Neural progenitor cell (in vitro differentiated cells): ENCODE results near the gene TSPOAP1. TPM values are rescaled to one million over a fixed set of nuclear protein-coding genes. Genes with fewer than 3 reads are reported as not detected.

Experiments
- DNase-seq: peaks from one replicate; pipeline ENCODE4 v3.0.0-alpha.2; 2016; ENCODE audit warnings: low spot score
- H2AFZ ChIP-seq: fragments of 200-600 bp; sonication (generic); replicated peaks from 2 replicates; pipeline ENCODE4 v1.6.1; 2016; ENCODE audit warnings: antibody characterized with exemption
- H3F3A ChIP-seq: fragments of 200-600 bp; sonication (generic); 2 replicates; pipeline ENCODE4 v1.6.1; 2016; ENCODE audit warnings: antibody characterized with exemption, low read depth
- H3K27ac ChIP-seq: fragments of 200-600 bp; sonication (generic); 2 replicates; pipeline ENCODE4 v1.5.1; 2016; ENCODE audit warnings: mild to moderate bottlenecking
- H3K27me3 ChIP-seq: fragments of 200-600 bp; sonication (generic); 2 replicates; pipeline ENCODE4 v1.6.1; 2016; ENCODE audit warnings: mild to moderate bottlenecking, moderate library complexity
- H3K36me3 ChIP-seq: fragments of 200-600 bp; sonication (generic); 2 replicates; pipeline ENCODE4 v1.5.1; 2016
- H3K4me1 ChIP-seq: fragments of 200-600 bp; sonication (generic); 2 replicates; pipeline ENCODE4 v1.6.1; 2016; ENCODE audit warnings: mixed run types
- H3K4me2 ChIP-seq: fragments of 200-600 bp; sonication (generic); 2 replicates; pipeline ENCODE4 v1.6.1; 2016
- H3K4me3 ChIP-seq: fragments of 200-600 bp; sonication (generic); 2 replicates; pipeline ENCODE4 v1.5.1; 2016
- H3K79me2 ChIP-seq: fragments of 200-600 bp; sonication (generic); 2 replicates; pipeline ENCODE4 v1.6.1; 2016; ENCODE audit warnings: low read depth
- H3K9ac ChIP-seq: fragments of 200-600 bp; sonication (generic); 2 replicates; pipeline ENCODE4 v1.6.1; 2016
- H3K9me3 ChIP-seq: fragments of 200-600 bp; sonication (generic); 2 replicates; pipeline ENCODE4 v1.5.1; 2016; ENCODE audit warnings: low read depth
- H4K20me1 ChIP-seq: fragments of 200-600 bp; sonication (generic); 2 replicates; pipeline ENCODE4 v1.6.1; 2016; ENCODE audit warnings: low read depth
- H3K27ac Mint-ChIP-seq: 3 replicates; pipeline ENCODE4 v1.8.0; 2021; ENCODE audit warnings: mixed read lengths
- H3K27me3 Mint-ChIP-seq: 2 replicates; pipeline ENCODE4 v1.8.0; 2022; ENCODE audit warnings: low read depth, mild to moderate bottlenecking, inconsistent platforms, moderate library complexity, mixed read lengths; ENCODE audit not compliant: insufficient read depth
- H3K36me3 Mint-ChIP-seq: 3 replicates; pipeline ENCODE4 v1.8.0; 2021; ENCODE audit warnings: mixed read lengths
- H3K4me1 Mint-ChIP-seq: 3 replicates; pipeline ENCODE4 v1.8.0; 2021; ENCODE audit warnings: mixed read lengths
- H3K4me3 Mint-ChIP-seq: 3 replicates; pipeline ENCODE4 v1.8.0; 2021; ENCODE audit warnings: mild to moderate bottlenecking, moderate library complexity, mixed read lengths
- H3K9me3 Mint-ChIP-seq: 3 replicates; pipeline ENCODE4 v1.8.0; 2020; ENCODE audit warnings: mixed read lengths
- CTCF ChIP-seq: fragments of 200-600 bp; sonication (generic); IDR thresholded peaks from 2 replicates; pipeline ENCODE4 v1.5.1; 2017; ENCODE audit warnings: antibody characterized with exemption, mild to moderate bottlenecking
- EZH2 ChIP-seq: fragments of 200-600 bp; sonication (generic); IDR thresholded peaks from 2 replicates; pipeline ENCODE4 v1.6.1; 2017; ENCODE audit warnings: antibody characterized with exemption, mild to moderate bottlenecking, moderate library complexity
- EZH2phosphoT487 ChIP-seq: fragments of 200-600 bp; sonication (generic); IDR thresholded peaks from 2 replicates; pipeline ENCODE4 v1.6.1; 2017; ENCODE audit warnings: antibody characterized with exemption
- total RNA-seq: library from RNA; depleted of rRNA; stranded (reverse); fragments of >200 nt; gene quantifications from 2 replicates; pipeline ENCODE4 v1.2.3, GENCODE V29; 2015; ENCODE audit warnings: low replicate concordance

Gene TSPOAP1
- total RNA-seq, 1 donor from 2014 or later: 13.8 TPM

DNA sequence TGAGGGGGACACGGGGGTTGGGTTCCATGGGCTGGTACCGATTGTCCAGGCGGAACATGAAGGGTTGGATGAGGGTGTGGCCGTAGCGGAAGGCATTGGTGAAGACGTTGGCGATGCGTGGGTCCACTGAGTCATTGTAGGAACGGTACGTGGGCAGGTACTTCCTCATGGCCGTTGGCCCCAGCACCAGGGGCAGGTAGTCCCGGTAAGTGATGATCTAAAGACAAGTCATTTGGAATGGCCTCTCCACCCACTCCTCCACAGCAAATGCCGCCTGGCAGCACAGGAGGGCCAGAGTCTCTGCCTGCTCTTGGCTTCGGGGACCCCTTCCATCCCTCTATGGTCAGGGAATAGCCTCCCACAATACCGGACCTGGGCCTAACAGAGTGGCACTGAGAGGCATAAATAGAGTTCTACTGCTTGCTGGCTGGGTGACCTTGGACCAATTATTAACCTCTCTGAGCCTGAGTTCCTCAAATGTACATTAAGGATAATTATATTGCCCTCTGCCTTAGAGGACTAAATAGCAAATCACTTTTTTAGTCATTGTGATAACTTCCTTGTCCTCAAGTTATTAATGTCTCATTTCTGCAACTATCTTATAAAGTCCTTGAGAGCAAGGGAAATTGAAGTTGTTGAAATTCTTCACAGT lies 55.0 kb downstream of the TSPOAP1 start:
- Histone ChIP-seq H3K27ac (no peak overlapping the region), H3K9me3 (no peaks in the 10 kb centered on the region), H3K79me2 (no peaks in the 10 kb centered on the region), H3F3A (no peaks in the 10 kb centered on the region), H3K9ac (no peak overlapping the region), H4K20me1 (no peaks in the 10 kb centered on the region), H3K36me3 (no peaks in the 10 kb centered on the region), H2AFZ (no peak overlapping the region), H3K27me3 (no peaks in the 10 kb centered on the region), H3K4me1 (no peaks in the 10 kb centered on the region), H3K4me2 (no peak overlapping the region), H3K4me3 (no peak overlapping the region)
- Mint-ChIP-seq H3K4me3 (no peak overlapping the region), H3K27ac (no peak overlapping the region), H3K27me3 (peaks cover 2% of the 10 kb centered on the region), H3K9me3 (peaks cover 2% of the 10 kb centered on the region), H3K4me1 (no peaks in the 10 kb centered on the region), H3K36me3 (no peaks in the 10 kb centered on the region)
- no peak for DNase-seq
- no peak for TF ChIP-seq EZH2phosphoT487
- TF ChIP-seq CTCF: no peak
- no peak for TF ChIP-seq EZH2

DNA sequence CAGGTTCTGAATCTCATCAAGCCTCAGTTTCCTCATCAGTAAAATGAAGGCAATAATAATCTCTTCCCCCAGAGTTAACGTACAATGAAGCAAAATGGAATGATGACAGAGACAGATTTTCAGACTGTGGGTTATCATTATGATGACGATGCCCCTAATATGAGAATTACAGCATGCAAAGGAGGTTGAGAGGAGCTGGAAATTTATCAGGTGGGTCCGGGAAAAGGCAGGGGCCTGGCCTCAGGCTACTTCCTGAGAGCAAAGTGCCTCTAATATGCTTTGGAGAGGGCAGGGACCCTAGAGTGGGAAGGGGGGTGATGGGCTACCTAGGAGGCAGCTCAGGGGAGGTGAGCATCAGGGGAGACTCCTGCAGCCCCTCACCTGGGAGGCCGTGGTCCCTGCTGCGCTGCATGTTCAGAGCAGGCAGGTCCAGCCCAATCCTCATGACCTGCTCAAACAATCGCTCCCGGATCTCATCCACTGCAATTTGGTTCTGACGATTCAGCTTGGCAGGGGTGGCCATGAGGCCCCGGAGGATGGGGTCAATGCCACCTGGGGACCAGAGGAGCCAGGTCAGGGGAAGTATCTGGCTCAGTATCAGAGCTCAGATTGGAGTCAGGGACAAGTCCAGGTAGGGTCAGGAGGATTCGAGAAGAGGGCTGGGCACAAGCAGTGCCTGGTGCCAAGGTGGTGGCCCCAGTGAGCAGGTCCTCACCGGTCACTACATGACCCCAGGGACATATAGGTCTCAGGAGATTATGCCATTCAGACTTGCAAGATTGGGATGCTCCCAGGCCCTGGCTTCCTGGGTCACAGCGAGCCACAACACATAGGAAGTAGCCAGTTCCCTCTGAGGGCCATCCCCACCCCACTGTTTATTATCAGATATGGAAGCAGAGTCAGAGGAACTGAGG lies 56.0 kb downstream of the TSPOAP1 start:
- no peak for TF ChIP-seq CTCF
- no peak for TF ChIP-seq EZH2phosphoT487
- no peak for TF ChIP-seq EZH2
- Histone ChIP-seq H3K9ac (no peak overlapping the region), H2AFZ (no peak overlapping the region), H3K4me1 (no peaks in the 10 kb centered on the region), H3K36me3 (no peaks in the 10 kb centered on the region), H3K27me3 (no peaks in the 10 kb centered on the region), H3K4me2 (no peak overlapping the region), H3K79me2 (no peaks in the 10 kb centered on the region), H3K27ac (no peak overlapping the region), H3F3A (no peaks in the 10 kb centered on the region), H3K4me3 (no peak overlapping the region), H4K20me1 (no peaks in the 10 kb centered on the region), H3K9me3 (no peaks in the 10 kb centered on the region)
- DNase-seq: no peak
- peaks cover 2% of the 10 kb centered on the region for H3K9me3 Mint-ChIP-seq
- H3K36me3 Mint-ChIP-seq: no peaks in the 10 kb centered on the region
- peaks cover 2% of the 10 kb centered on the region for H3K27me3 Mint-ChIP-seq
- H3K27ac Mint-ChIP-seq: no peak overlapping the region
- H3K4me1 Mint-ChIP-seq: no peaks in the 10 kb centered on the region
- H3K4me3 Mint-ChIP-seq: no peak overlapping the region

DNA sequence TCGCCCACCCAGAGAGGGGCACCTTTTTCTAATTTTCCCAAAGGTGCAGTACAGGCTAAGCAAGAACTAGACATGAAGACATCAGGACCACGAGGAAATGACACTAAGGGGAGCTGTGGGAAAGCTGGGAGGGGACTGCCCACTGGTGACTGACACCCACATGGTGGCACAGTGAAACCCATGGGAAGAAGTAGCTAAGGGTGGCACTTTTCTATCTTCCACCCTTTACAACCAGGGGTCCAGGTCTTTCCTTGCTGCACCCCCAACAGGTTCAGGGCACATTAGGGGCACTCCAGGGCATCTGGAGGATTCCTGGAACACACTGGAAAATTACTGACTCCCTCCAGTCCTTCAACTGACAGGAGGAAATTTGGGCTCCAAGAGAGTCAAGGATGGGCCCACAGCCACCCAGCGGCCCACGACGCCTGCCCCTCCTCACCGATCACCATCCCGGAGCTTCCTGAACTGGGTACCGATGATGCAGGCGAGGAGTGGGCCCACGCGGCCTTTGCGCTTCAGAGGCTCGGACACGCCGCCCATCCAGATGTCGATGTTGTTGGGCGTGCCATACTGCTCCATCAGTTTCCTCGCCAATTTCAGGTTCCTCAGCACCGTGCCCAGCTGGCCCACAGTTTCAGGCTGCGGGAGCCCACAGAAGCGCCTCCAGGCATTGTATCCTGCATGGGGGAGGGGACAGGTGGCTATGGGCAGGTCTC lies 57.2 kb downstream of the TSPOAP1 start:
- H3K36me3 ChIP-seq: no peaks in the 10 kb centered on the region
- H3K4me1 ChIP-seq: no peaks in the 10 kb centered on the region
- no peak for DNase-seq
- H3K27me3 ChIP-seq: no peaks in the 10 kb centered on the region
- H3K9me3 ChIP-seq: no peaks in the 10 kb centered on the region
- H2AFZ ChIP-seq: no peak overlapping the region
- no peak overlapping the region for H3K4me3 ChIP-seq
- no peaks in the 10 kb centered on the region for H3K36me3 Mint-ChIP-seq
- peaks cover 6% of the 10 kb centered on the region for H3K27me3 Mint-ChIP-seq
- H3F3A ChIP-seq: no peaks in the 10 kb centered on the region
- no peak overlapping the region for H3K9ac ChIP-seq
- no peak overlapping the region for H3K27ac Mint-ChIP-seq
- H3K4me2 ChIP-seq: no peak overlapping the region
- H3K27ac ChIP-seq: no peak overlapping the region
- no peaks in the 10 kb centered on the region for H3K79me2 ChIP-seq
- H3K4me3 Mint-ChIP-seq: no peak overlapping the region
- no peaks in the 10 kb centered on the region for H4K20me1 ChIP-seq
- TF ChIP-seq CTCF (no peak), EZH2phosphoT487 (no peak), EZH2 (no peak)
- H3K4me1 Mint-ChIP-seq: no peaks in the 10 kb centered on the region
- H3K9me3 Mint-ChIP-seq: peaks cover 2% of the 10 kb centered on the region
